ENCODE measurements around the gene CCN6. TPM values are rescaled to one million over a fixed set of nuclear protein-coding genes. Genes with fewer than 3 reads are reported as not detected.
"Not testable (repeated sequence)": the region's sequence is repeated elsewhere in the genome, so short reads cannot be mapped to it uniquely, and the experiment has no call there.

Gene CCN6
- total RNA-seq, 1 donor from 2014 or later = 0.39 TPM

- DNase-seq = not testable (repeated sequence)
Observed at GRCh38 chr6:112051251-112051740, 2.6 kb upstream of the CCN6 start.

- no peak for DNase-seq
Observed at GRCh38 chr6:112054555-112055190, 769 bp downstream of the CCN6 start.

GRCh38 chr6:112058243-112059032, 4.5 kb downstream of the CCN6 start:
- DNase-seq = no peak

GRCh38 chr6:112061605-112062004, 7.7 kb downstream of the CCN6 start:
- no peak for DNase-seq

GRCh38 chr6:112062966-112063365, 9.1 kb downstream of the CCN6 start:
- no peak for DNase-seq

GRCh38 chr6:112065426-112065986, 11.6 kb downstream of the CCN6 start:
- DNase-seq = no peak

GRCh38 chr6:112066606-112067005, 12.7 kb downstream of the CCN6 start:
- DNase-seq = no peak

- no peak for DNase-seq
Observed at GRCh38 chr6:112081569-112081968, 27.7 kb downstream of the CCN6 start.

- DNase-seq = peak; percentile 18
Observed at GRCh38 chr6:112085286-112086065, 31.6 kb downstream of the CCN6 start.

GRCh38 chr6:112086744-112087135, 32.8 kb downstream of the CCN6 start:
- peak; percentile 56 for DNase-seq

GRCh38 chr6:112087136-112087911, 33.4 kb downstream of the CCN6 start, which contains the start of the genes FAM229B and TUBE1:
Gene FAM229B (plus strand): TSS chr6:112087591. CDS start chr6:112099284, 11,693 bp downstream.
Gene TUBE1 (minus strand): TSS chr6:112087482. CDS start chr6:112087434, 48 bp downstream.
- peak; percentile 98 for DNase-seq

GRCh38 chr6:112087916-112088315, 34.0 kb downstream of the CCN6 start:
- DNase-seq = no peak

- no peak for DNase-seq
Observed at GRCh38 chr6:112096901-112097300, 43.0 kb downstream of the CCN6 start.

- no peak for DNase-seq
Observed at GRCh38 chr6:112100561-112100960, 46.7 kb downstream of the CCN6 start.

GRCh38 chr6:112106026-112106425, 52.1 kb downstream of the CCN6 start:
- not testable (repeated sequence) for DNase-seq

GRCh38 chr6:112106562-112106961, 52.7 kb downstream of the CCN6 start:
- DNase-seq = no peak

GRCh38 chr6:112109262-112109661, 55.4 kb downstream of the CCN6 start:
- no peak for DNase-seq

- peak; percentile 69 for DNase-seq
Observed at GRCh38 chr6:112113431-112113830, 59.5 kb downstream of the CCN6 start.

- DNase-seq = no peak
Observed at GRCh38 chr6:112113918-112114317, 60.0 kb downstream of the CCN6 start.

GRCh38 chr6:112114577-112115223, 60.8 kb downstream of the CCN6 start:
- no peak for DNase-seq

GRCh38 chr6:112116221-112116620, 62.3 kb downstream of the CCN6 start:
- DNase-seq = no peak

All from skin of body (tissue), 2 donors.